Neural progenitor cell (in vitro differentiated cells): ENCODE measurements around the gene FAM98A. TPM values are rescaled to one million over a fixed set of nuclear protein-coding genes. Genes with fewer than 3 reads are reported as not detected.
A peak's percentile ranks its signal among the peaks of the same experiment; 100 is the strongest.

Source experiments
- DNase-seq: peaks from one replicate; pipeline ENCODE4 v3.0.0-alpha.2; 2016; ENCODE audit warnings: low spot score
- H2AFZ ChIP-seq: fragments of 200-600 bp; sonication (generic); replicated peaks from 2 replicates; pipeline ENCODE4 v1.6.1; 2016; ENCODE audit warnings: antibody characterized with exemption
- H3F3A ChIP-seq: fragments of 200-600 bp; sonication (generic); 2 replicates; pipeline ENCODE4 v1.6.1; 2016; ENCODE audit warnings: antibody characterized with exemption, low read depth
- H3K27ac ChIP-seq: fragments of 200-600 bp; sonication (generic); 2 replicates; pipeline ENCODE4 v1.5.1; 2016; ENCODE audit warnings: mild to moderate bottlenecking
- H3K27me3 ChIP-seq: fragments of 200-600 bp; sonication (generic); 2 replicates; pipeline ENCODE4 v1.6.1; 2016; ENCODE audit warnings: mild to moderate bottlenecking, moderate library complexity
- H3K36me3 ChIP-seq: fragments of 200-600 bp; sonication (generic); 2 replicates; pipeline ENCODE4 v1.5.1; 2016
- H3K4me1 ChIP-seq: fragments of 200-600 bp; sonication (generic); 2 replicates; pipeline ENCODE4 v1.6.1; 2016; ENCODE audit warnings: mixed run types
- H3K4me2 ChIP-seq: fragments of 200-600 bp; sonication (generic); 2 replicates; pipeline ENCODE4 v1.6.1; 2016
- H3K4me3 ChIP-seq: fragments of 200-600 bp; sonication (generic); 2 replicates; pipeline ENCODE4 v1.5.1; 2016
- H3K79me2 ChIP-seq: fragments of 200-600 bp; sonication (generic); 2 replicates; pipeline ENCODE4 v1.6.1; 2016; ENCODE audit warnings: low read depth
- H3K9ac ChIP-seq: fragments of 200-600 bp; sonication (generic); 2 replicates; pipeline ENCODE4 v1.6.1; 2016
- H3K9me3 ChIP-seq: fragments of 200-600 bp; sonication (generic); 2 replicates; pipeline ENCODE4 v1.5.1; 2016; ENCODE audit warnings: low read depth
- H4K20me1 ChIP-seq: fragments of 200-600 bp; sonication (generic); 2 replicates; pipeline ENCODE4 v1.6.1; 2016; ENCODE audit warnings: low read depth
- H3K27ac Mint-ChIP-seq: 3 replicates; pipeline ENCODE4 v1.8.0; 2021; ENCODE audit warnings: mixed read lengths
- H3K27me3 Mint-ChIP-seq: 2 replicates; pipeline ENCODE4 v1.8.0; 2022; ENCODE audit warnings: low read depth, mild to moderate bottlenecking, inconsistent platforms, moderate library complexity, mixed read lengths; ENCODE audit not compliant: insufficient read depth
- H3K36me3 Mint-ChIP-seq: 3 replicates; pipeline ENCODE4 v1.8.0; 2021; ENCODE audit warnings: mixed read lengths
- H3K4me1 Mint-ChIP-seq: 3 replicates; pipeline ENCODE4 v1.8.0; 2021; ENCODE audit warnings: mixed read lengths
- H3K4me3 Mint-ChIP-seq: 3 replicates; pipeline ENCODE4 v1.8.0; 2021; ENCODE audit warnings: mild to moderate bottlenecking, moderate library complexity, mixed read lengths
- H3K9me3 Mint-ChIP-seq: 3 replicates; pipeline ENCODE4 v1.8.0; 2020; ENCODE audit warnings: mixed read lengths
- EZH2 ChIP-seq: fragments of 200-600 bp; sonication (generic); IDR thresholded peaks from 2 replicates; pipeline ENCODE4 v1.6.1; 2017; ENCODE audit warnings: antibody characterized with exemption, mild to moderate bottlenecking, moderate library complexity
- EZH2phosphoT487 ChIP-seq: fragments of 200-600 bp; sonication (generic); IDR thresholded peaks from 2 replicates; pipeline ENCODE4 v1.6.1; 2017; ENCODE audit warnings: antibody characterized with exemption
- total RNA-seq: library from RNA; depleted of rRNA; stranded (reverse); fragments of >200 nt; gene quantifications from 2 replicates; pipeline ENCODE4 v1.2.3, GENCODE V29; 2015; ENCODE audit warnings: low replicate concordance
- TF ChIP-seq, protein P1 (sequence below): fragments of 200-600 bp; sonication (generic); IDR thresholded peaks from 2 replicates; pipeline ENCODE4 v1.5.1; 2017; ENCODE audit warnings: antibody characterized with exemption, mild to moderate bottlenecking

FAM98A gene
- total RNA-seq, 1 donor from 2014 or later = 16.5 TPM

DNA sequence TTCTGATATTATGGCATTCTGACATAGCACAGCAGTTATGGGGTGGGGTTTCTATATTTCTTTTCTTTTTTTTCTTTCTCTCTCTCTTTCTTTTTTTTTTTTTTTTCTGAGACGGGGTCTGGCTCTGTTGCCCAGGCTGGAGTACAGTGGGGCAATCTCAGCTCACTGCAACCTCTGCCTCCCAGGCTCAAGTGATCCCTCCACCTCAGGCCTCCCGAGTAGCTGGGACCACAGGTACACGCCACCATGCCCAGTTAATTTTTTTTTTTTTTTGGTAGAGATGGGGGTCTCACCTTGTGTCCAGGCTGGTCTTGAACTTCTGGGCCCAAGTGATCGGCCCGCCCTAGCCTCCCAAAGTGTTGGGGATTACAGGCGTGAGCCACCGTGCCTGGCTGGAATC is 7.5 kb upstream of the FAM98A start:
- no peak overlapping the region for H3K9ac ChIP-seq
- no peak for DNase-seq
- H3K27ac Mint-ChIP-seq = no peak overlapping the region
- peaks cover 6% of the 10 kb centered on the region for H3K9me3 Mint-ChIP-seq
- H3K79me2 ChIP-seq = no peaks in the 10 kb centered on the region
- H3K36me3 Mint-ChIP-seq = no peaks in the 10 kb centered on the region
- no peak overlapping the region for H3K27ac ChIP-seq
- H3K9me3 ChIP-seq = no peaks in the 10 kb centered on the region
- H3K4me2 ChIP-seq = no peak overlapping the region
- H3K27me3 ChIP-seq = no peaks in the 10 kb centered on the region
- H3K4me1 Mint-ChIP-seq = peaks cover 3% of the 10 kb centered on the region
- no peaks in the 10 kb centered on the region for H3K36me3 ChIP-seq
- peaks cover 6% of the 10 kb centered on the region for H3K4me1 ChIP-seq
- H4K20me1 ChIP-seq = no peaks in the 10 kb centered on the region
- no peak for TF ChIP-seq EZH2
- TF ChIP-seq EZH2phosphoT487 = no peak
- TF ChIP-seq, protein P1, sequence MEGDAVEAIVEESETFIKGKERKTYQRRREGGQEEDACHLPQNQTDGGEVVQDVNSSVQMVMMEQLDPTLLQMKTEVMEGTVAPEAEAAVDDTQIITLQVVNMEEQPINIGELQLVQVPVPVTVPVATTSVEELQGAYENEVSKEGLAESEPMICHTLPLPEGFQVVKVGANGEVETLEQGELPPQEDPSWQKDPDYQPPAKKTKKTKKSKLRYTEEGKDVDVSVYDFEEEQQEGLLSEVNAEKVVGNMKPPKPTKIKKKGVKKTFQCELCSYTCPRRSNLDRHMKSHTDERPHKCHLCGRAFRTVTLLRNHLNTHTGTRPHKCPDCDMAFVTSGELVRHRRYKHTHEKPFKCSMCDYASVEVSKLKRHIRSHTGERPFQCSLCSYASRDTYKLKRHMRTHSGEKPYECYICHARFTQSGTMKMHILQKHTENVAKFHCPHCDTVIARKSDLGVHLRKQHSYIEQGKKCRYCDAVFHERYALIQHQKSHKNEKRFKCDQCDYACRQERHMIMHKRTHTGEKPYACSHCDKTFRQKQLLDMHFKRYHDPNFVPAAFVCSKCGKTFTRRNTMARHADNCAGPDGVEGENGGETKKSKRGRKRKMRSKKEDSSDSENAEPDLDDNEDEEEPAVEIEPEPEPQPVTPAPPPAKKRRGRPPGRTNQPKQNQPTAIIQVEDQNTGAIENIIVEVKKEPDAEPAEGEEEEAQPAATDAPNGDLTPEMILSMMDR = no peak
- H3K4me3 ChIP-seq = no peak overlapping the region
- H3K27me3 Mint-ChIP-seq = peaks cover 3% of the 10 kb centered on the region
- no peaks in the 10 kb centered on the region for H3F3A ChIP-seq
- H2AFZ ChIP-seq = no peak overlapping the region
- no peak overlapping the region for H3K4me3 Mint-ChIP-seq

- no peak overlapping the region for H3K9ac ChIP-seq
- Mint-ChIP-seq H3K27ac (no peak overlapping the region), H3K4me1 (peaks cover 3% of the 10 kb centered on the region), H3K4me3 (no peak overlapping the region), H3K27me3 (peaks cover 3% of the 10 kb centered on the region), H3K9me3 (peaks cover 3% of the 10 kb centered on the region), H3K36me3 (no peaks in the 10 kb centered on the region)
- H3K36me3 ChIP-seq = no peaks in the 10 kb centered on the region
- no peak overlapping the region for H2AFZ ChIP-seq
- H3K4me3 ChIP-seq = no peak overlapping the region
- no peak overlapping the region for H3K4me2 ChIP-seq
- no peak for DNase-seq
- H4K20me1 ChIP-seq = no peaks in the 10 kb centered on the region
- H3K9me3 ChIP-seq = no peaks in the 10 kb centered on the region
- H3K27me3 ChIP-seq = no peaks in the 10 kb centered on the region
- peaks cover 6% of the 10 kb centered on the region for H3K4me1 ChIP-seq
- TF ChIP-seq EZH2 (no peak), EZH2phosphoT487 (no peak)
- TF ChIP-seq, protein P1 = no peak
- H3K79me2 ChIP-seq = no peaks in the 10 kb centered on the region
- H3F3A ChIP-seq = no peaks in the 10 kb centered on the region
- H3K27ac ChIP-seq = no peak overlapping the region
These were observed 7.0 kb upstream of the FAM98A start for GRCh38 chr2:33606100-33606499.

GRCh38 chr2:33605056-33605455 is 6.0 kb upstream of the FAM98A start:
- H2AFZ ChIP-seq = peak overlapping the region; percentile 17

DNA sequence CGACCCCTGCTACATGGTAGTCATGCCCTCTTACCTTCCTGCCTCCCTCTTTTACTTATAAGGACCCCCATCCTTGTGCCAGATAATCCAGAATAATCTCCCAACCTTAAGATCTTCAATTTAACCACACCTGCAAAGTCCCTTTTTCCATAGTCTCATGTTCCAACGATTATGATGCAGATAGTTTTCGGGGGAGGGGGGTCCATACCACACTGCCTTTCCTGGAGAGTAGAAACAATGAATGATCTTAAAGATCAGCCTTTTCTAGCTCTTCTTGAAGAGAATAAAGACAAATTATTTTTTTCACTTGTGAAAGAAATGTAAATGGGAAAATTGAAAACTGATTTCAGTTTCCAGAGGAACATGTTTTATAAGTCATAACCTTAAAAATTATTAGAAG is 4.3 kb upstream of the FAM98A start:
- peaks cover 8% of the 10 kb centered on the region for H3K27me3 Mint-ChIP-seq
- no peaks in the 10 kb centered on the region for H3K36me3 Mint-ChIP-seq
- no peaks in the 10 kb centered on the region for H3K27me3 ChIP-seq
- no peaks in the 10 kb centered on the region for H4K20me1 ChIP-seq
- H3K9me3 ChIP-seq = no peaks in the 10 kb centered on the region
- H3K4me1 Mint-ChIP-seq = peaks cover 8% of the 10 kb centered on the region
- H3K36me3 ChIP-seq = no peaks in the 10 kb centered on the region
- H3F3A ChIP-seq = no peaks in the 10 kb centered on the region
- H3K9ac ChIP-seq = no peak overlapping the region
- no peak for DNase-seq
- TF ChIP-seq, protein P1 = no peak
- TF ChIP-seq EZH2 (no peak), EZH2phosphoT487 (no peak)
- H3K4me1 ChIP-seq = peaks cover 6% of the 10 kb centered on the region
- H3K9me3 Mint-ChIP-seq = no peaks in the 10 kb centered on the region
- no peak overlapping the region for H2AFZ ChIP-seq
- no peak overlapping the region for H3K4me3 ChIP-seq
- no peak overlapping the region for H3K27ac ChIP-seq
- no peak overlapping the region for H3K4me2 ChIP-seq
- no peak overlapping the region for H3K4me3 Mint-ChIP-seq
- H3K79me2 ChIP-seq = peaks cover 2% of the 10 kb centered on the region
- H3K27ac Mint-ChIP-seq = no peak overlapping the region

More at GRCh38 chr2:33605056-33605455, 6.0 kb upstream of the FAM98A start:
- Histone ChIP-seq H3F3A (no peaks in the 10 kb centered on the region), H3K27me3 (no peaks in the 10 kb centered on the region), H3K4me2 (no peak overlapping the region), H3K79me2 (no peaks in the 10 kb centered on the region), H3K36me3 (no peaks in the 10 kb centered on the region), H4K20me1 (no peaks in the 10 kb centered on the region), H3K4me1 (peaks cover 6% of the 10 kb centered on the region), H3K4me3 (no peak overlapping the region), H3K27ac (no peak overlapping the region), H3K9ac (no peak overlapping the region), H3K9me3 (no peaks in the 10 kb centered on the region)
- TF ChIP-seq EZH2phosphoT487 = no peak
- no peak overlapping the region for H3K4me3 Mint-ChIP-seq
- peaks cover under 1% of the 10 kb centered on the region for H3K9me3 Mint-ChIP-seq
- no peak for DNase-seq
- H3K27me3 Mint-ChIP-seq = peaks cover 3% of the 10 kb centered on the region
- peaks cover 3% of the 10 kb centered on the region for H3K4me1 Mint-ChIP-seq
- no peak overlapping the region for H3K27ac Mint-ChIP-seq
- no peaks in the 10 kb centered on the region for H3K36me3 Mint-ChIP-seq
